Left lung (tissue), 10 donors: ENCODE results near the gene SLC39A12. TPM values are rescaled to one million over a fixed set of nuclear protein-coding genes. Genes with fewer than 3 reads are reported as not detected.

Source experiments
- ATAC-seq: fragments of 200-7000 bp; cut with Tn5 transposase; one replicate; pipeline ENCODE4 v1.9.1; 2020; ENCODE audit warnings: moderate library complexity
- DNase-seq, 4 donors: peaks; one replicate each; pipeline ENCODE4 v3.0.0-alpha.2; 2013 to 2020
- H3K27ac ChIP-seq, 2 donors: fragments of 200-600 bp; sonication (generic) in 1 of 2; one replicate each; pipeline versions ENCODE4 v1.5.0 to v1.8.0; 2020 to 2021
- H3K27me3 ChIP-seq, 2 donors: fragments of 200-600 bp; sonication (generic) in 1 of 2; one replicate each; pipeline versions ENCODE4 v1.5.0 to v1.8.0; 2020 to 2021
- H3K36me3 ChIP-seq, 2 donors: fragments of 200-600 bp; sonication (generic) in 1 of 2; one replicate each; pipeline versions ENCODE4 v1.5.0 to v1.8.0; 2020 to 2021
- H3K4me1 ChIP-seq, 2 donors: fragments of 200-600 bp; one replicate each; pipeline ENCODE4 v1.8.0; 2021
- H3K4me3 ChIP-seq, 2 donors: fragments of 200-600 bp; sonication (generic) in 1 of 2; one replicate each; pipeline versions ENCODE4 v1.5.0 to v1.8.0; 2020 to 2021; ENCODE audit warnings: mild to moderate bottlenecking in 1 of 2
- H3K9me3 ChIP-seq, 2 donors: fragments of 200-600 bp; sonication (generic) in 1 of 2; one replicate each; pipeline versions ENCODE4 v1.5.0 to v1.8.0; 2020 to 2021
- CTCF ChIP-seq, 2 donors: fragments of 200-600 bp; sonication (generic) in 1 of 2; IDR thresholded peaks; one replicate each; pipeline versions ENCODE4 v1.5.0 to v1.8.0; 2021; ENCODE audit warnings: antibody characterized with exemption in 2 of 2
- intact Hi-C, 2 donors: fragments of 100-400 bp; cut with DNase I; formaldehyde crosslinking; loops; one replicate each; pipeline versions ENCODE4 v1.11.2 to v1.14.2; 2022
- polyA plus RNA-seq, 6 donors: library from polyadenylated mRNA; unstranded; fragments of 120-200 nt; gene quantifications; one replicate each; pipeline ENCODE4 v1.2.1, GENCODE V29; 2013; ENCODE audit not compliant: insufficient read length in 6 of 6
- total RNA-seq, 2 donors: library from RNA; stranded (reverse); fragmentation: NEBNext Ultra II Directional; extraction: Animal tissue kit (Norgen Biotek cat#: 25700); gene quantifications; one replicate each; pipeline ENCODE4 v1.2.1, GENCODE V29; 2021
- donor health status: DM: no; HTN: yes; CAD: no.
- donor health status: DM: no; HTN: no; CAD: no.

Gene SLC39A12
- total and polyA plus RNA-seq, 8 donors: 0.07 to 0.31 (median 0.13) TPM; not detected in 3

GRCh38 chr10:17910125-17910789, 41.5 kb upstream of the SLC39A12 start:
- Histone ChIP-seq H3K4me3 (no peak overlapping the region), H3K27me3 (no peaks in the 10 kb centered on the region), H3K9me3 (no peaks in the 10 kb centered on the region), H3K4me1 (no peaks in the 10 kb centered on the region), H3K36me3 (peaks cover 0 to 3% of the 10 kb centered on the region in 2 donors), H3K27ac (no peak overlapping the region)
- peak in 1 of 2 donors; percentile 28 for TF ChIP-seq CTCF (IDR thresholded peaks at IDR 0.05)
- intact Hi-C loops: no loop called here
- DNase-seq: peak in 1 of 4 donors; percentile 30
- ATAC-seq: peak; percentile 50

DNA sequence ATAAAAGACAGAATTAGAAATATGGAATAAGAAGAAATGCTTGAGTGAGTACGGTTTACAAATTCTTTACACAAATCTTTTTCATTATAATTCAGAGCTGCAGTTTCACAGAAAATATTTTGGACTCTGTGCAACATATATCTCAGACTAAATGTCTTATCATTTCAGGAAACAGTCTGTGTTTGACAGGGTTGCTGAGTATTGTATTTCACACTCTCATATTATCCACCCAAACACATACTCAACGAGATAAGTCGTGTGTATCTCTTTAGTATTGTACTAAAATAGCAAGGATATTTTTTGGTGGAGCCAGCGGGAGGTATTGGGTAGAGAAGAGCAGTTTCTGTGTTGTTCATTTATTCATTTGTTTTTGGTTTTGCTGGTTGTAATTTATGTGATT, 39.0 kb upstream of the SLC39A12 start:
- H3K36me3 ChIP-seq: no peaks in the 10 kb centered on the region
- H3K27ac ChIP-seq: no peak overlapping the region
- TF ChIP-seq CTCF (IDR thresholded peaks at IDR 0.05): no peak
- peak in 2 of 4 donors; percentile 74 to 79 for DNase-seq
- intact Hi-C loops: no loop called here
- H3K27me3 ChIP-seq: no peaks in the 10 kb centered on the region
- no peak overlapping the region for H3K4me3 ChIP-seq
- H3K9me3 ChIP-seq: no peaks in the 10 kb centered on the region
- no peaks in the 10 kb centered on the region for H3K4me1 ChIP-seq
- peak; percentile 49 for ATAC-seq

DNA sequence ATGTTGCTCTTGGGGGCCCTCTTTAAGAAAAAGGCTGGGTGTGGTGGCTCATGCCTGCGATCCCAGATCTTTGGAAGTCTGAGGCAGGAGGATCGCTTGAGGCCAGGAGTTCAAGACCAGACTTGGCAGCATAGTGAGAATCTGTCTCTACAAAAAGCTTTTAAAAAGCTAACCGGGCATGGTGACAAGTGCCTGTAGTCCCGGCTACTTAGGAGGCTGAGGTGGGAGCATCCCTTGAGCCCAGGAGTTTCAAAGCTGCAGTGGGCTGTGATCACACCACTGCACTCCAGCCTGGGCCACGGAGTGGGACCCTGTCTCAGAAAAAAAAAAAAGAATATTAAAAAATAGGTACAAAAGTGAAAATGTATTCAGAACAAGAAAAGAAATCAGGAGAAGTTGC, 38.1 kb upstream of the SLC39A12 start:
- Histone ChIP-seq H3K27me3 (no peaks in the 10 kb centered on the region), H3K4me3 (no peak overlapping the region), H3K4me1 (no peaks in the 10 kb centered on the region), H3K27ac (no peak overlapping the region), H3K9me3 (no peaks in the 10 kb centered on the region), H3K36me3 (no peaks in the 10 kb centered on the region)
- no peak for TF ChIP-seq CTCF (IDR thresholded peaks at IDR 0.05)
- intact Hi-C loops: no loop called here
- DNase-seq: peak in 2 of 4 donors; percentile 10 to 11
- no peak for ATAC-seq

DNA sequence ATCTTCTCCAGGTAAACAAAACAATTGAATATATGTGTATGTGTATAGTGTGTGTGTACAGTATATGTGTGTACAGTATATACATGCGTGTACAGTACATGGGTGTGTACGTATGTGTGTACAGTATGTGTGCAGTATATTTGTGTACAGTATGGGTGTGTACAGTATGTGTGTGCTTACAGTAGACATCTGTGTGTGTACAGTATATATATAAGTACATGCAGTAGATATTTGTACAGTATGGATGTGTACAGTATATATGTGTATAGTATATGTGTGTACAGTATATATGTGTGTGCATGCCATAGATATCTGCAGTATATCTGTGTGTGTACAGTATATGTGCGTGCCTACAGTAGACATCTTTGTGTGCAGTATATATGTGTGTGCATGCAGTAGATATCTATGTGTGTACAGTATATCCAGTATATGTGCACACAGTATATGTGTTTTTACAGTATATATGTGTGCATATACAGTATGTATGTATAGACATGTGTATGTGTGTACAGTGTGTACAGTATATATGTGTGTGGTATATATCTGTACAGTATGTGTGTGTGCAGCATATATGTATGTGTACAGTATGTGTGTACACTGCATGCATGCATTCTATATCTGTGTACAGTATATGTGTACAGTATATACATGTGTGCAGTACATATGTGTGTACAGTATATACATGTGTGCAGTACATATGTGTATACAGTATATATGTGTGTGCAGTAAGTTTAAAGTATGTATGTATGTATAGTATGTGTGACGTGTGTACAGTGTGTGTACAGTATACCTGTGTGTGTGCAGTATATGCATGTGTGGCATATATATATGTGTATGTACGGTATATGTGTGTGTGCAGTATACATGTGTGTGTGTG, 37.3 kb upstream of the SLC39A12 start:
- DNase-seq (no peak), ATAC-seq (peak; percentile 10)
- Histone ChIP-seq H3K4me3 (no peak overlapping the region), H3K9me3 (no peaks in the 10 kb centered on the region), H3K27ac (no peak overlapping the region), H3K36me3 (no peaks in the 10 kb centered on the region), H3K27me3 (no peaks in the 10 kb centered on the region), H3K4me1 (no peaks in the 10 kb centered on the region)
- intact Hi-C loops: no loop called here
- TF ChIP-seq CTCF (IDR thresholded peaks at IDR 0.05): no peak

GRCh38 chr10:17915181-17915580, 36.5 kb upstream of the SLC39A12 start:
- ATAC-seq: no peak
- intact Hi-C loops: no loop called here
- no peak overlapping the region for H3K27ac ChIP-seq

More at GRCh38 chr10:17915181-17915580, 36.5 kb upstream of the SLC39A12 start:
- peak in 2 of 4 donors; percentile 16 to 19 for DNase-seq
- TF ChIP-seq CTCF (IDR thresholded peaks at IDR 0.05): no peak
- Histone ChIP-seq H3K4me1 (no peaks in the 10 kb centered on the region), H3K36me3 (no peaks in the 10 kb centered on the region), H3K4me3 (no peak overlapping the region), H3K27me3 (no peaks in the 10 kb centered on the region), H3K9me3 (no peaks in the 10 kb centered on the region)
